HCT116 (cell line): Measurements from ENCODE around the gene ASAP2. TPM values are rescaled to one million over a fixed set of nuclear protein-coding genes. Genes with fewer than 3 reads are reported as not detected.

Experiments used
- ATAC-seq: fragments of 200-7000 bp; cut with Tn5 transposase; 2 replicates; pipeline ENCODE4 v1.9.1; 2020; ENCODE audit warnings: mild to moderate bottlenecking, moderate library complexity
- BruUV-seq: library from RNA; stranded (reverse); fragments of 400-500 nt; replicated peaks from 2 replicates; lab custom pipeline; 2021; lab: Mats Ljungman, UMichigan
- CTCF ChIA-PET: fragments of 300-600 bp; sonication (Branson Sonifier 250); formaldehyde crosslinking; loops from one replicate; lab custom pipeline; 2021; ENCODE audit warnings: antibody characterized with exemption; lab: Charles Lee
- POLR2A ChIA-PET: fragments of 300-600, 350-600 bp; sonication (Branson Sonifier 250); formaldehyde crosslinking; loops from one replicate; lab custom pipeline; 2021; ENCODE audit warnings: antibody characterized with exemption; lab: Charles Lee
- RAD21 ChIA-PET, 2 experiments: fragments of 300-600 bp; sonication (Branson Sonifier 250); formaldehyde crosslinking; loops; one replicate each; lab custom pipeline; 2023; ENCODE audit warnings: low total read pairs in 2 of 2; ENCODE audit not compliant: uncharacterized antibody in 2 of 2, unreplicated experiment in 2 of 2, low non-redundant PET in 1 of 2; lab: Charles Lee
- DNase-seq: peaks from one replicate; pipeline ENCODE4 v3.0.0-alpha.2; 2010; ENCODE audit warnings: low read depth, low spot score
- H2AFZ ChIP-seq: fragments of 200-600 bp; shearing (Covaris generic), sonication (generic); 2 replicates; pipeline ENCODE4 v1.6.1; 2017; ENCODE audit warnings: low read depth, mixed run types, mixed read lengths, antibody characterized with exemption, low read length; ENCODE audit not compliant: poor library complexity, severe bottlenecking
- H3K27ac ChIP-seq: 2 replicates; pipeline ENCODE4 v1.5.1; 2012; ENCODE audit warnings: low read depth, low read length
- H3K27me3 ChIP-seq: fragments of 200-600 bp; sonication (generic); 2 replicates; pipeline ENCODE4 v1.6.1; 2016; ENCODE audit warnings: mixed run types, low read length, mixed read lengths; ENCODE audit not compliant: insufficient read depth
- H3K36me3 ChIP-seq, 2 experiments: fragments of 200-500 bp in 1 of 2; fragments of 200-600 bp in 1 of 2; sonication (Bioruptor generic) in 1 of 2; sonication (generic) in 1 of 2; 2 replicates each; pipeline versions ENCODE4 v1.5.1 to v1.6.1; 2014 to 2016; ENCODE audit warnings: low read length in 2 of 2, inconsistent platforms in 1 of 2, mixed read lengths in 1 of 2, mixed run types in 1 of 2; ENCODE audit not compliant: insufficient read depth in 2 of 2, control insufficient read depth in 1 of 2
- H3K4me1 ChIP-seq, 2 experiments: fragments of 200-600 bp in 1 of 2; sonication (generic) in 1 of 2; 2 replicates each; pipeline versions ENCODE4 v1.5.1 to v1.6.1; 2012 to 2017; ENCODE audit warnings: low read length in 2 of 2, inconsistent platforms in 1 of 2, mild to moderate bottlenecking in 1 of 2, mixed read lengths in 1 of 2, mixed run types in 1 of 2, moderate library complexity in 1 of 2; ENCODE audit not compliant: insufficient read depth in 2 of 2, control insufficient read depth in 1 of 2
- H3K4me2 ChIP-seq: fragments of 200-600 bp; sonication (generic); 2 replicates; pipeline ENCODE4 v1.6.1; 2017; ENCODE audit warnings: mixed run types, low read length, mixed read lengths
- H3K4me3 ChIP-seq, 2 experiments: fragments of 200-600 bp in 1 of 2; sonication (generic) in 1 of 2; replicated peaks in 1 of 2; 2 replicates each; pipeline ENCODE4 v1.5.1; 2011 to 2016; ENCODE audit warnings: low read length in 2 of 2, control low read depth in 1 of 2, low read depth in 1 of 2, mild to moderate bottlenecking in 1 of 2, mixed read lengths in 1 of 2, mixed run types in 1 of 2
- H3K79me2 ChIP-seq: fragments of 200-600 bp; sonication (generic); 2 replicates; pipeline ENCODE4 v1.6.1; 2017; ENCODE audit warnings: mild to moderate bottlenecking, mixed run types, low read length, moderate library complexity, mixed read lengths; ENCODE audit not compliant: insufficient read depth
- H3K9ac ChIP-seq: fragments of 200-600 bp; sonication (generic); 2 replicates; pipeline ENCODE4 v1.6.1; 2016; ENCODE audit warnings: low read length, mixed read lengths
- H3K9me2 ChIP-seq: fragments of 200-600 bp; sonication (generic), shearing (Covaris generic); 2 replicates; pipeline ENCODE4 v1.6.1; 2017; ENCODE audit warnings: mixed run types, mild to moderate bottlenecking, moderate library complexity; ENCODE audit not compliant: insufficient read depth
- H3K9me3 ChIP-seq, 2 experiments: fragments of 200-500 bp in 1 of 2; fragments of 200-600 bp in 1 of 2; sonication (Bioruptor generic) in 1 of 2; sonication (generic) in 1 of 2; 2 replicates each; pipeline ENCODE4 v1.6.1; 2014 to 2017; ENCODE audit warnings: low read length in 2 of 2, mixed read lengths in 2 of 2, inconsistent platforms in 1 of 2, low read depth in 1 of 2, mild to moderate bottlenecking in 1 of 2, mixed run types in 1 of 2, moderate library complexity in 1 of 2; ENCODE audit not compliant: control insufficient read depth in 1 of 2, insufficient read depth in 1 of 2
- H4K20me1 ChIP-seq: fragments of 200-600 bp; sonication (generic), shearing (Covaris generic); 2 replicates; pipeline ENCODE4 v1.6.1; 2017; ENCODE audit warnings: mixed run types, mild to moderate bottlenecking, moderate library complexity; ENCODE audit not compliant: insufficient read depth
- ATF3 ChIP-seq: IDR thresholded peaks from 2 replicates; pipeline ENCODE4 v1.6.1; 2012
- CBX3 ChIP-seq: IDR thresholded peaks from 2 replicates; pipeline ENCODE4 v1.6.1; 2012; ENCODE audit warnings: low read depth
- CEBPB ChIP-seq: IDR thresholded peaks from 2 replicates; pipeline ENCODE4 v1.6.1; 2012; ENCODE audit warnings: low read depth
- EGR1 ChIP-seq: IDR thresholded peaks from 2 replicates; pipeline ENCODE4 v1.6.1; 2012; ENCODE audit warnings: low read depth
- ELF1 ChIP-seq: IDR thresholded peaks from 2 replicates; pipeline ENCODE4 v1.6.1; 2012; ENCODE audit warnings: low read depth, borderline replicate concordance
- EZH2 ChIP-seq: fragments of 200-600 bp; sonication (generic); IDR thresholded peaks from 2 replicates; pipeline ENCODE4 v1.6.1; 2017; ENCODE audit warnings: antibody characterized with exemption, mixed run types
- RAD21 ChIP-seq: IDR thresholded peaks from 2 replicates; pipeline ENCODE4 v1.6.1; 2012; ENCODE audit warnings: low read depth, mild to moderate bottlenecking
- SIN3A ChIP-seq: IDR thresholded peaks from 2 replicates; pipeline ENCODE4 v1.6.1; 2012; ENCODE audit warnings: low read depth
- TCF7L2 ChIP-seq: IDR thresholded peaks from 2 replicates; pipeline ENCODE4 v1.7.0; 2011; ENCODE audit warnings: borderline replicate concordance, inconsistent platforms; ENCODE audit not compliant: insufficient read depth, insufficient read length; ENCODE audit errors: extremely low read depth
- ZFX ChIP-seq: fragments of 450-650 bp; IDR thresholded peaks from 2 replicates; pipeline ENCODE4 v1.6.1; 2017
- intact Hi-C: fragments of 100-400 bp; cut with micrococcal nuclease; formaldehyde crosslinking; loops from 2 replicates; pipeline ENCODE4 v1.10.0; 2022
- total RNA-seq: library from RNA; stranded (reverse); gene quantifications from one replicate; pipeline ENCODE4 v1.2.1, GENCODE V29; 2021; ENCODE audit not compliant: unreplicated experiment
- TF ChIP-seq, protein P1 (sequence below), 3 experiments: fragments of 200-600 bp in 1 of 3; sonication (generic) in 1 of 3; IDR thresholded peaks in 2 of 3; conservative IDR thresholded peaks in 1 of 3; 2 replicates each; pipeline ENCODE4 v1.5.1; 2012 to 2017; ENCODE audit warnings: low read depth in 2 of 3, low read length in 2 of 3, antibody characterized with exemption in 1 of 3, borderline replicate concordance in 1 of 3, control low read depth in 1 of 3, mild to moderate bottlenecking in 1 of 3, mixed read lengths in 1 of 3, mixed run types in 1 of 3, moderate library complexity in 1 of 3; ENCODE audit not compliant: insufficient read depth in 1 of 3
- TF ChIP-seq, protein P2 (sequence below): IDR thresholded peaks from 2 replicates; pipeline ENCODE4 v1.6.1; 2012

ASAP2 gene
- total RNA-seq, 1 experiment from 2014 or later = 16.5 TPM

GRCh38 chr2:9404451-9404850 lies 197.8 kb downstream of the ASAP2 start:
- POLR2A ChIA-PET = no interaction called here
- CTCF ChIA-PET = no interaction called here
- TF ChIP-seq ELF1 = no peak
- no peak for TF ChIP-seq ATF3
- no peak for TF ChIP-seq SIN3A
- TF ChIP-seq, protein P1, sequence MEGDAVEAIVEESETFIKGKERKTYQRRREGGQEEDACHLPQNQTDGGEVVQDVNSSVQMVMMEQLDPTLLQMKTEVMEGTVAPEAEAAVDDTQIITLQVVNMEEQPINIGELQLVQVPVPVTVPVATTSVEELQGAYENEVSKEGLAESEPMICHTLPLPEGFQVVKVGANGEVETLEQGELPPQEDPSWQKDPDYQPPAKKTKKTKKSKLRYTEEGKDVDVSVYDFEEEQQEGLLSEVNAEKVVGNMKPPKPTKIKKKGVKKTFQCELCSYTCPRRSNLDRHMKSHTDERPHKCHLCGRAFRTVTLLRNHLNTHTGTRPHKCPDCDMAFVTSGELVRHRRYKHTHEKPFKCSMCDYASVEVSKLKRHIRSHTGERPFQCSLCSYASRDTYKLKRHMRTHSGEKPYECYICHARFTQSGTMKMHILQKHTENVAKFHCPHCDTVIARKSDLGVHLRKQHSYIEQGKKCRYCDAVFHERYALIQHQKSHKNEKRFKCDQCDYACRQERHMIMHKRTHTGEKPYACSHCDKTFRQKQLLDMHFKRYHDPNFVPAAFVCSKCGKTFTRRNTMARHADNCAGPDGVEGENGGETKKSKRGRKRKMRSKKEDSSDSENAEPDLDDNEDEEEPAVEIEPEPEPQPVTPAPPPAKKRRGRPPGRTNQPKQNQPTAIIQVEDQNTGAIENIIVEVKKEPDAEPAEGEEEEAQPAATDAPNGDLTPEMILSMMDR (IDR thresholded peaks at IDR 0.05 in 2 of 3, conservative IDR thresholded peaks at IDR 0.05 in 1 of 3; ENCODE audit: borderline replicate concordance in 1 of 3, insufficient read depth in 1 of 3, low read depth in 2 of 3, low read length in 2 of 3) = no peak
- TF ChIP-seq EZH2 = no peak
- TF ChIP-seq EGR1 = no peak
- no peak for TF ChIP-seq CBX3
- no peak for TF ChIP-seq ZFX
- TF ChIP-seq TCF7L2 = no peak
- TF ChIP-seq RAD21 = no peak
- no peak for TF ChIP-seq CEBPB
- TF ChIP-seq, protein P2, sequence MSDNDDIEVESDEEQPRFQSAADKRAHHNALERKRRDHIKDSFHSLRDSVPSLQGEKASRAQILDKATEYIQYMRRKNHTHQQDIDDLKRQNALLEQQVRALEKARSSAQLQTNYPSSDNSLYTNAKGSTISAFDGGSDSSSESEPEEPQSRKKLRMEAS = no peak

More at GRCh38 chr2:9404451-9404850, 197.8 kb downstream of the ASAP2 start:
- no peaks in the 10 kb centered on the region for H3K79me2 ChIP-seq
- no peaks in the 10 kb centered on the region for H3K9me2 ChIP-seq
- H3K4me2 ChIP-seq = no peak overlapping the region
- H3K36me3 ChIP-seq = peaks cover 6 to 8% of the 10 kb centered on the region in 2 experiments; a peak in 2 of 4 replicates
- ATAC-seq (no peak), DNase-seq (no peak)
- no TSS peak for BruUV-seq
- RAD21 ChIA-PET = no interaction called here
- no peak overlapping the region for H2AFZ ChIP-seq
- H3K27me3 ChIP-seq = no peaks in the 10 kb centered on the region
- no peaks in the 10 kb centered on the region for H3K9me3 ChIP-seq
- no peaks in the 10 kb centered on the region for H4K20me1 ChIP-seq
- H3K9ac ChIP-seq = no peak overlapping the region
- H3K27ac ChIP-seq = no peak overlapping the region
- no peak overlapping the region for H3K4me3 ChIP-seq
- intact Hi-C loops = no loop called here
- H3K4me1 ChIP-seq = no peaks in the 10 kb centered on the region
